Brain pericyte (primary cell): Measurements from ENCODE around the gene CRTAP.
"Not testable (repeated sequence)": the region's sequence is repeated elsewhere in the genome, so short reads cannot be mapped to it uniquely, and the experiment has no call there.

Experiments
- DNase-seq: peaks from one replicate; pipeline ENCODE4 v3.0.0-alpha.2; 2012; ENCODE audit warnings: low read depth, low spot score

Gene CRTAP

GRCh38 chr3:33139996-33140395 lies 26.2 kb downstream of the CRTAP start:
- no peak for DNase-seq

- DNase-seq: peak; percentile 55
These were observed 27.2 kb downstream of the CRTAP start for GRCh38 chr3:33141006-33141405.

DNA sequence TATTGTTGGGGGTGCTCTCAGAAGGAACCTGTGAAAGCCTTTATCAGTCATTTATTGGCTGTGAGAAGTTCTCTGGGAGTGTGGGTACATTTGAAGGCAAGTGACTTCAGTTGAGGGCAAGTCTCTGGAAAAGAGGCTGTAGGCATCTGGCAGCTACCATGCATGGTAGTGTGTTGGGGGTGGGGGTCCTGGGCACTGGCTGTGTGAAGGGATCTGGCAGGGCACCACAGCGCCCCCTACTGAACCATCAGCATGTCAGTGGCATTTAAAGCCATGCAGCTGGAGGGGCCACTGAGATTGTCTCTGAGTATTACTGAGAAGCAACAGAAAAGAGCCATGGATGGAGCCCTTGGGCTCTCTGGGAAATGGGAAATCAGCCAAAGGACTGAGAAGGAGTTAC lies 30.6 kb downstream of the CRTAP start:
- no peak for DNase-seq

GRCh38 chr3:33145221-33145900 lies 31.5 kb downstream of the CRTAP start:
- peak; percentile 97 for DNase-seq

GRCh38 chr3:33145901-33146580 lies 32.2 kb downstream of the CRTAP start:
- DNase-seq: peak; percentile 92

GRCh38 chr3:33146791-33147445 lies 33.1 kb downstream of the CRTAP start:
- DNase-seq: peak; percentile 64

- no peak for DNase-seq
These were observed 35.5 kb downstream of the CRTAP start for GRCh38 chr3:33149342-33149741.

- DNase-seq: no peak
These were observed 38.8 kb downstream of the CRTAP start for GRCh38 chr3:33152363-33153360.

DNA sequence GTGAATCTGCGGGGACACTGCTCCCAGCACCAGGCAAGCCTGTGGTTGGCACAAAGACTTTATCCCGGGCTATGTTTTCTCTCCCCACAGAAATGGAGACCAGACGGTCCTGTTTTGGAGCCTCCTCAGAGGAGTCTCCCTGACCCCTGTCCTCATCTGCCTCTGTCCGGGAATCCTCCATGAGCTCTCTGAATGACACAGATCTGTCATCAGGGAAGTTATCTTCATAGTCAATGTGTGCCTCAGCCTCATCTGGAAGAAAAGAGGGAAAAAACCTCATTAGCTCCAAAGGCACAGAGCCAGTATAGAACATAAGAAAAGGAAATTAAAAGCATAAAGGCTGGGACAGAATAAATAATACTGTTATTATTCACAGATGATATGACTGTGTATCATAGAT lies 40.0 kb downstream of the CRTAP start:
- no peak for DNase-seq

- DNase-seq: no peak
These were observed 41.5 kb downstream of the CRTAP start for GRCh38 chr3:33155301-33155700.

- no peak for DNase-seq
These were observed 45.4 kb downstream of the CRTAP start for GRCh38 chr3:33159234-33159633.

GRCh38 chr3:33159981-33160380 lies 46.2 kb downstream of the CRTAP start:
- no peak for DNase-seq

- DNase-seq: not testable (repeated sequence)
These were observed 48.8 kb downstream of the CRTAP start for GRCh38 chr3:33162621-33163020.

DNA sequence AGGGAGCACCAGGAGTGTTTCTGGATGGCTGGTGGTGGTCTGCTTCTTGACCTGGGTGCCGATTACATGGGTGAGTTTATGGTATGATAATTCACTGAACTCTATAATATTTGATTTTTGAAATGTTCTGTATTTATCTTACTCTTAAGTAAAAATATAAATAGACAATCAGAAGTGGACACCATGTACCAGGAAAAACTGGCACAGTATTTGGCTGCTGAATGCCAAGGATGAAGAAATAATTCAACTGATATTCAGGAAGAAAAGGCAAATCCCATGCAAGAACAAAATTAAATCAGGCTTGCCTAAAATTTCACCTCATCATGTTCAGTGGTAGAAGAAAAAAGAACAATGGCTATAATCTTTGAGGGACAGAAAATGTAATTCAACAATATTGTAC lies 51.6 kb downstream of the CRTAP start:
- DNase-seq: no peak

GRCh38 chr3:33166095-33166494 lies 52.3 kb downstream of the CRTAP start:
- no peak for DNase-seq

GRCh38 chr3:33167284-33167683 lies 53.5 kb downstream of the CRTAP start:
- DNase-seq: no peak

GRCh38 chr3:33167716-33168336 lies 54.0 kb downstream of the CRTAP start:
- DNase-seq: peak; percentile 74

DNA sequence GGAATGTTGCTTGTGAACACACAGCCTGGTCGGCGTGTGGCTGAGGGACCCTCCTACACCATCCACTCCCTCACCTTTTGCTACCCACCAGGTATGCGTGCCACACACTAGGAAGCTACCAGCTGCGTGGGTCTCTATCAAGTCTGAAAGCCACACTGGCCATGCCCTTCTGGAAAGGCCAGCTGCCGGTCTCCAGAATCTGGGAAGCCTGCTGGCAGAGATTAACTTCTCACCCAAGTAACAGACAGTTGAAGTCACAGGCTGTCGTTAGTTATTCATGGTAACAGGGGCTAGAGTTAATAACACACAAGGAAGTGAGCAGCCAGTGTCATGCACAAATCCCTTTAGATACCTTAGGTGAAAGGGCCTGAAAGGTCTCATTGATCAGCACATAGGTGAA lies 56.7 kb downstream of the CRTAP start:
- no peak for DNase-seq

DNA sequence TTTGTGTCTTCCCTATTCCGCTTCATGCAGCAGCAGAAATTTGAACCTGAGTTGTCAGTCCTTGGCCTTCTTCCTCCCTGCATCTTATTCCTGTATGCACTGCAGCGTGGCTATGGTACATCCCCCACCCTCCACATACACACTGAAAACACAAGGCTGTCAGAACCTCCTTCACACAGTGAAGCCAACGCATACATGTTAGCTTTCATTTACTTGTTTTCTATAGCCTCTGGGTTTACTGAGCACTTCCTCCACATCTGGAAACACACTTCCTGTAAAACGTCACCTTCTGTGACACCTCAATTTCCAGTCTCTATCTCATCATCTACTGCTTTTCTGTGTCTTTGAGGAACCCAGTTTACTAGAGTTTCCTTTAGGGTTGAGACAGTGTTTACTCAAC lies 57.8 kb downstream of the CRTAP start:
- no peak for DNase-seq

GRCh38 chr3:33173103-33173502 lies 59.3 kb downstream of the CRTAP start:
- no peak for DNase-seq

GRCh38 chr3:33173672-33174071 lies 59.9 kb downstream of the CRTAP start:
- DNase-seq: no peak
